ENCODE results near the gene ROBO1.

ROBO1 gene

DNA sequence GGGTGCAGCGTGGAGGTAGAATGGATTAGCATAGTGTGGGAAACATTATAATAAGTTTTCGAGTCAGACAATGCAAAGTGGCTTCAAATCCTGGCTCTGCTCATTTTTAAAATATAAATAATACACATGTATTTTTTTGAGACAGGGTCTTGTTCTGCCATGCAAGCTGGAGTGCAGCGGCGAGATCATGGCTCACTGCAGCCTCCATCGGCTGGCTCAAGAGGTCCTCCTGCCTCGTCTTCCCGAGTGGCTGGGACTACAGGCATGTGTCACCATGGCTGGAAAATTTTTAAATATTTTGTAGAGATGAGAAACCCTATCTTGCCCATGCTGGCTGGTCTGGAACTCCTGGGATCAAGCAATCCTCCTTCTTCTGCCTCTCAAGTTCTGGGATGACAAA is 194.9 kb downstream of the ROBO1 start:
- TF ChIP-seq, protein P1, sequence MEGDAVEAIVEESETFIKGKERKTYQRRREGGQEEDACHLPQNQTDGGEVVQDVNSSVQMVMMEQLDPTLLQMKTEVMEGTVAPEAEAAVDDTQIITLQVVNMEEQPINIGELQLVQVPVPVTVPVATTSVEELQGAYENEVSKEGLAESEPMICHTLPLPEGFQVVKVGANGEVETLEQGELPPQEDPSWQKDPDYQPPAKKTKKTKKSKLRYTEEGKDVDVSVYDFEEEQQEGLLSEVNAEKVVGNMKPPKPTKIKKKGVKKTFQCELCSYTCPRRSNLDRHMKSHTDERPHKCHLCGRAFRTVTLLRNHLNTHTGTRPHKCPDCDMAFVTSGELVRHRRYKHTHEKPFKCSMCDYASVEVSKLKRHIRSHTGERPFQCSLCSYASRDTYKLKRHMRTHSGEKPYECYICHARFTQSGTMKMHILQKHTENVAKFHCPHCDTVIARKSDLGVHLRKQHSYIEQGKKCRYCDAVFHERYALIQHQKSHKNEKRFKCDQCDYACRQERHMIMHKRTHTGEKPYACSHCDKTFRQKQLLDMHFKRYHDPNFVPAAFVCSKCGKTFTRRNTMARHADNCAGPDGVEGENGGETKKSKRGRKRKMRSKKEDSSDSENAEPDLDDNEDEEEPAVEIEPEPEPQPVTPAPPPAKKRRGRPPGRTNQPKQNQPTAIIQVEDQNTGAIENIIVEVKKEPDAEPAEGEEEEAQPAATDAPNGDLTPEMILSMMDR (IDR thresholded peaks at IDR 0.05) = no peak
- no peak for DNase-seq
- no peak overlapping the region for H3K4me3 Mint-ChIP-seq
- H3K27me3 Mint-ChIP-seq (ENCODE audit: low read depth, poor library complexity) = peaks cover 4% of the 10 kb centered on the region
- H3K27ac Mint-ChIP-seq = no peak overlapping the region
- no peaks in the 10 kb centered on the region for H3K36me3 Mint-ChIP-seq (ENCODE audit: low read depth)
- H3K9me3 Mint-ChIP-seq = no peaks in the 10 kb centered on the region
- no peaks in the 10 kb centered on the region for H3K4me1 Mint-ChIP-seq

DNA sequence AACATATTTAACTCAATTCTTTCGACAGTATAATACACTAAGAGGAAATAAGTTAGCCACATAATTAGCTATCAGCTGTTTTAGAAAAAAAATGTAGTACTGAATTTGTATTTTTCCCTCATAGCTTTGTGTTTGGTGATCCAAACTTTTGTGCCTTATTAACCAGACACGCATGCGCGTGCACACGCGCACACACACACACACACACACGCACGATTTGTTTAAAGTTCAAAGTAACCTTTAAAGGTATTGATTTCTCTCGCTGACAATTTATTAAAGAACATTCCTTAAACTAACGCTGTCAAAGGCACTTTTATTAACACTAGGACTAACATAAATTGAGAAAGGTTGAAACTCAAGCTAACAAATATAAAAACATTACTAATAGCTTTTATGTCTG is 198.9 kb downstream of the ROBO1 start:
- no peaks in the 10 kb centered on the region for H3K9me3 Mint-ChIP-seq
- no peak overlapping the region for H3K27ac Mint-ChIP-seq
- H3K4me1 Mint-ChIP-seq = no peaks in the 10 kb centered on the region
- DNase-seq = no peak
- peaks cover 4% of the 10 kb centered on the region for H3K27me3 Mint-ChIP-seq (ENCODE audit: low read depth, poor library complexity)
- H3K4me3 Mint-ChIP-seq = no peak overlapping the region
- TF ChIP-seq, protein P1 (IDR thresholded peaks at IDR 0.05) = no peak
- no peaks in the 10 kb centered on the region for H3K36me3 Mint-ChIP-seq (ENCODE audit: low read depth)

DNA sequence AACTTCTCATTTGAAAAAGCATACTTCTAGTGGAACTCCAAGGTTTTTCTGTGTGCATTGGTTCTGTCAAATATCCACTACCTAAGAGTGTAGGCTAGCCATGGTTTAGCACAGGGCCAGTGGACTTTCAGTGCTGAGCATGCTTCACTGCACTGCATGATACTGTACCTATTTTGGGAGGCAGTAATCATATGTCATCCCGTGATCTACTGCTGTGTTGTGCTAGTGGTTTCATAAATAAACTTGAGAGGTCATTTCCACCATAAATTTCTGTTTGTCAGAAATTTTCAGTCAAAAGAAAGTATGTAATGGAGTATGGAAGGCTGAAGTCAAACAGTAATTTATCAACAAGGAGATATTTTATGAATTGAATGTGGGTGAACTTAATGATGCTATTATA is 203.6 kb downstream of the ROBO1 start:
- no peak overlapping the region for H3K27ac Mint-ChIP-seq

DNA sequence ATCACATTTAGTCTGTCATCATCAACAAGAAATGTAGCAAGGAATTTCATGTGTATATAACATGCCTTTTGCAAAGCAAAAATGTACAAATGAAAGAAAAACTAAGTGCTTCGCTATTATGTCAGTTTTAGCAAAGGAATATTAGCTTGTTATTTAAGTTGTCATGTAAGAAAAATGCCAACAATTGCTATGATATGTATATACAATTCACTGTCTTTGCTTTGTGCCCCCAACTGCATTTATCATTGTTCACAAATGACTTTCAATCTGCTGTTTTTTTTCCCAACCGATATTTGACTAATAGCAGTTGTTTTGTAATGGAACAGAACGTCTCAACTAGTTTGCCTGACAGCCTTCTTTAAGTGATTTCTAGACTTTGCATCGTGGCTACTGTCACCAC is 207.1 kb downstream of the ROBO1 start:
- no peak overlapping the region for H3K4me3 Mint-ChIP-seq
- H3K4me1 Mint-ChIP-seq = no peaks in the 10 kb centered on the region
- H3K27ac Mint-ChIP-seq = no peak overlapping the region
- peaks cover 12% of the 10 kb centered on the region for H3K27me3 Mint-ChIP-seq (ENCODE audit: low read depth, poor library complexity)
- H3K36me3 Mint-ChIP-seq (ENCODE audit: low read depth) = no peaks in the 10 kb centered on the region
- no peaks in the 10 kb centered on the region for H3K9me3 Mint-ChIP-seq
- DNase-seq = no peak
- TF ChIP-seq, protein P1 (IDR thresholded peaks at IDR 0.05) = no peak

More for the DNA sequence above, 203.6 kb downstream of the ROBO1 start:
- DNase-seq = no peak
- Mint-ChIP-seq H3K4me3 (no peak overlapping the region), H3K4me1 (no peaks in the 10 kb centered on the region), H3K9me3 (no peaks in the 10 kb centered on the region), H3K36me3 (ENCODE audit: low read depth) (no peaks in the 10 kb centered on the region), H3K27me3 (ENCODE audit: low read depth, poor library complexity) (peaks cover 12% of the 10 kb centered on the region)
- TF ChIP-seq, protein P1 (IDR thresholded peaks at IDR 0.05) = no peak

DNA sequence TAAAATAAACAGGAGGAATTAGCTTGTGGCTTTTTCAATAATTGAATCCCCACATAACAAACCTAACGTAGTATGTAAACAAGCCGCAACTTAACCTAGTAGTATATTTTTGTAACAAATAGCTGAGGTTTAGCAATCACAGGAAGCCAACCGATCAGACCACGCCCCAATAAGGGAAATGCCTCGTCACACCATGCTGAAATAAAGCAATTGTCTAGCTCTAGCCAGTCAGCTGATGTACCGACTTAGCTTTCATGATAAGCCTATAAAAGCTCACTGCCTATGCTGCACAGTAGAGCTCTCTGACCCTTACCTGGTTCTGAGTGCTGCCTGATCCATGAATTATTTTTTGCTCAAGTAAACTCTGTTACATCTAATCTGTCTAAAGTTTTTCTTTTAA is 208.9 kb downstream of the ROBO1 start:
- Mint-ChIP-seq H3K4me3 (no peak overlapping the region), H3K27me3 (ENCODE audit: low read depth, poor library complexity) (peaks cover 12% of the 10 kb centered on the region), H3K27ac (no peak overlapping the region), H3K9me3 (no peaks in the 10 kb centered on the region), H3K4me1 (no peaks in the 10 kb centered on the region), H3K36me3 (ENCODE audit: low read depth) (no peaks in the 10 kb centered on the region)
- DNase-seq = no peak
- TF ChIP-seq, protein P1 (IDR thresholded peaks at IDR 0.05) = no peak

DNA sequence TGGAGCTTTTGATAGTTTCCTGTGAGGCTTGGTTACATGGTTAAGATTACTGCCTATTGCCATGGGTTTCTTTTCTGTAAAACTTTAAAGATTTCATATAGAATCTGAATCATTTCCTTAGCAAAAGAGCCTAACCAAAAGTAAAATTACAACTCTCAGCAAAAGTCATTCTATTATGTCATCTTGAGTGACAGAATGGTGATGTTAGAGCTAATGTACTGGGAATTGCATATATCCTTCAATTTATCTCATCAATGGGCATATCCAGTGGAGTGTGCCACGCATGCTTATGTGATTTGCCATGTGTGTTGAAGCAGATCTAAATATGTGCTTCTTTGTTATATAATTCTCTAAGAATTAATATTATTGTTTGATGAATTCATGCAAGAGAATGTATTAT is 212.1 kb downstream of the ROBO1 start:
- no peak overlapping the region for H3K27ac Mint-ChIP-seq
- H3K4me1 Mint-ChIP-seq = no peaks in the 10 kb centered on the region
- DNase-seq = no peak
- H3K36me3 Mint-ChIP-seq (ENCODE audit: low read depth) = no peaks in the 10 kb centered on the region
- H3K27me3 Mint-ChIP-seq (ENCODE audit: low read depth, poor library complexity) = no peaks in the 10 kb centered on the region
- H3K4me3 Mint-ChIP-seq = no peak overlapping the region
- TF ChIP-seq, protein P1 (IDR thresholded peaks at IDR 0.05) = no peak
- no peaks in the 10 kb centered on the region for H3K9me3 Mint-ChIP-seq
